ENCODE results near the gene OTUB2. TPM values are rescaled to one million over a fixed set of nuclear protein-coding genes. Genes with fewer than 3 reads are reported as not detected.

Gene OTUB2
- polyA plus RNA-seq, 1 of the 3 experiments (the other 2 are of a cell fraction), result 1.4 TPM

GRCh38 chr14:94046696-94047250 is 20.6 kb downstream of the OTUB2 start (continued):
- TF ChIP-seq USF1 (IDR thresholded peaks at IDR 0.05; ENCODE audit: borderline replicate concordance, low read depth) (no peak), EP300 (IDR thresholded peaks at IDR 0.05; ENCODE audit: borderline replicate concordance in 1 of 2, low read depth in 1 of 2, low read length in 1 of 2) (no peak), RXRA (IDR thresholded peaks at IDR 0.05; ENCODE audit: borderline replicate concordance, low read depth) (no peak), CHD2 (IDR thresholded peaks at IDR 0.05; ENCODE audit: low read length, partially characterized antibody) (no peak), POLR2AphosphoS5 (IDR thresholded peaks at IDR 0.05; ENCODE audit: low read depth, low read length) (no peak)

- Histone ChIP-seq H3K36me3 (replicated peaks in 1 of 2; ENCODE audit: control insufficient read depth in 1 of 2, insufficient read depth in 2 of 2, low read length in 1 of 2) (peaks cover 23 to 89% of the 10 kb centered on the region in 2 experiments), H3K4me2 (no peak overlapping the region), H2AFZ (ENCODE audit: low read depth) (no peak overlapping the region), H3K79me2 (ENCODE audit: insufficient read depth) (no peaks in the 10 kb centered on the region), H3K4me1 (ENCODE audit: control insufficient read depth in 1 of 2, insufficient read depth in 2 of 2, low read depth in 1 of 2, low read length in 1 of 2) (peaks cover 0 to 18% of the 10 kb centered on the region in 2 experiments; a peak in 2 of 4 replicates), H3K9me3 (no peaks in the 10 kb centered on the region), H3F3A (replicated peaks; ENCODE audit: insufficient read depth) (no peaks in the 10 kb centered on the region), H3K9ac (no peak overlapping the region), H3K4me3 (ENCODE audit: low read depth in 2 of 2, low read length in 1 of 2) (no peak overlapping the region), H4K20me1 (ENCODE audit: insufficient read depth) (no peaks in the 10 kb centered on the region), H3K9me2 (no peaks in the 10 kb centered on the region), H3K27me3 (ENCODE audit: insufficient read depth) (no peaks in the 10 kb centered on the region), H3K27ac (ENCODE audit: low read depth in 2 of 2, low read length in 1 of 2) (no peak overlapping the region)
- WGBS (ENCODE audit: low lambda C conversion rate), result 100% methylated on average over 2 of the region's 3 CpGs
- CTCF ChIA-PET, result interaction anchor here (0.7 to 8.3 kb wide), 5 partner anchors 9 to 95 kb away, joined by 3 to 100 read pairs (median 10); no protein-coding TSS in a partner anchor
- DNase-seq, result no peak
- TF ChIP-seq USF1 (IDR thresholded peaks at IDR 0.05; ENCODE audit: borderline replicate concordance, low read depth) (no peak), RFX5 (IDR thresholded peaks at IDR 0.05; ENCODE audit: low read length) (no peak), RCOR1 (IDR thresholded peaks at IDR 0.05; ENCODE audit: low read length) (no peak), FOXM1 (IDR thresholded peaks at IDR 0.05; ENCODE audit: low read depth) (no peak), NFIC (IDR thresholded peaks at IDR 0.05; ENCODE audit: borderline replicate concordance) (no peak), MAX (IDR thresholded peaks at IDR 0.05; ENCODE audit: low read depth) (no peak), RAD21 (IDR thresholded peaks at IDR 0.05; ENCODE audit: low read length) (no peak), GABPA (IDR thresholded peaks at IDR 0.05; ENCODE audit: low read depth) (no peak), GATA2 (CRISPR knock-in tag; IDR thresholded peaks at IDR 0.05) (no peak), SMC3 (IDR thresholded peaks at IDR 0.05; ENCODE audit: low read depth, low read length) (no peak), EZH2phosphoT487 (IDR thresholded peaks at IDR 0.05; ENCODE audit: borderline replicate concordance, low read depth) (no peak)
- POLR2A ChIA-PET, result no interaction called here
These were observed 21.4 kb downstream of the OTUB2 start for GRCh38 chr14:94047581-94047980.
